NOMO-1 treated with DMSO at 0.1 percent for 48 hours (cell line): Measurements from ENCODE around the gene RNF217.
"Not testable (repeated sequence)": the region's sequence is repeated elsewhere in the genome, so short reads cannot be mapped to it uniquely, and the experiment has no call there.

Source experiments
- DNase-seq: peaks from one replicate; lab custom pipeline; 2025; ENCODE audit not compliant: unreplicated experiment; lab: John Stamatoyannopoulos, UW

The RNF217 gene

DNA sequence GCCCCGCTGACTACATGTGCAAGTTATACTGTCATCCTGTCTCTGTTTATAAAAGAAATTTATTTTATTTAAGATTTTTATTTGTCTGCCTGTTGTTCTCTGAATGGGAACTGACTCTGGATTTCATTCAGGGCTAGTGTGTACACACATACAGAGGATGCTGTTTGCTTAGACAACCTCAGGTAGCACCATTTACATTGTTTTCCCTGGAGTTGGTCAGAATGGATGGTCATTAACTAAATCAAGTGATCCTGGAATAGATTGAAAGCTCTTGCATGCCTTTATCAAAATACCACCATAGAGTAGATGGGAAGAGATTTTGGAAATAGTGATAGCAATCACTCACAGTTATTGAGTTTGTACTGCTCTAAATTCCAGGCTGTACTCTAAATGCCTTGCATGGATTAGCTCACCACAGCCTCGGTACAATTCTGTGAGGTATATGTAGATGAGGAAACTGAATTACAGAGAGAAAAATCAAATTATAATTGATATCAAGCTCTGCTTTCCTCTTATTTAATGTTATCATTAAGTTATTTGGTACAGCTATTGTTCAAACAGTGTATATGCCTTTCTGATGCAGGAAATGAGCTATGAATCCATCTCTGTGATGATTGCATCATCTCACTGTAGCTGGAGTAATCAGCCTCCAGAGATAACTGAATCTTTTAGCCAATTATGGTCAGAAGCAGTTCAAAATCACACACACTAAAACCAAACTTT lies 51.9 kb downstream of the RNF217 start:
- peak; percentile 62 for DNase-seq

DNA sequence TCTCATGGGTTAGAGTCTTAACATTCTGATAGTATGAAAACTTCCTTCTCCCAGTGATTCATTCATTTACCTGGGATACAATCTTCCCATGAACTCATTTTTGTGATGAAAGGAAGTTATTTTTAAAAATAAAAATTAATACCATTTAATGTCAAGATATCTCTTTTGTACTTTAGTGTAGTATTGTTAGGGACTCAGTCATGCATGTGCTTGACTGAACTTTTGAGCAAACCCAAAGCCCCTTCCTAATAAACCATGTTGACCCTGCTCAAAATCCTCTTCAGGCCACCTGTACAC lies 52.4 kb downstream of the RNF217 start:
- DNase-seq, result no peak

DNA sequence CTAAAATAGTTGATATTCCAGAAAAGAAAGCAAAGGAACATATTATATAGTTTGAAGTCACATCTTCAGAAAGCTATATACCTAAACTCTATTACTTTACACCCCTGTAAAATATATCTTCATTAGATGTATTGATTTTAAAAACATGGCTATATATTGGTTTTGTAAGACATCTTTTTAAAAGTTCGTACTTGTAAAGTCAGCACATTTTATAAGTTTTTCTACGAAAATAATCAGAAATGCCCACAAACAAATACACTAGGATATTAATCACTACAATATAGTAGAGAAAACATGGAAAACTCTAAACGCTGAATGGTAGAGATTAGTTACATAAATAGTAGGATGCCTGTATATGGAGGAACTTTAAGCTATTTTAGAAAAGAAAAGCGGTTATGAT lies 52.9 kb downstream of the RNF217 start:
- DNase-seq, result no peak

DNA sequence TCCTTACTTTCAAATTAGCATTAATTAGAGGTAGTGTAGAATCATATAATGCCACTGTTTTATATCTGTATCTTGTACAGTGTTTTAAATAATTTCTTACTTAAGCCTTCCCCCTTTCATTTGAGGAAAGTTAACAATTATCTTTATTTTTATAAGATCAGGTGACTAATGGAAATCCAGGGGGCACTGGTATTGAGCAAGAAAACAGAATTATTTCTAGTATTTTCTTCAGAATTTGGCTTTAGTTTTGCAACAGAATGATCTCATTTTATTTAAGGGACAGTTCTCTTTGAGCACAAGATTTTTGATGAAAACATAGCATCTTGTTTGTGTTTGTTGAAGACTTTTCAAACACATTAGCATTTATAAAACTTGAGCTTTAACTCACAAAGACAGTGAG lies 55.9 kb downstream of the RNF217 start:
- no peak for DNase-seq

DNA sequence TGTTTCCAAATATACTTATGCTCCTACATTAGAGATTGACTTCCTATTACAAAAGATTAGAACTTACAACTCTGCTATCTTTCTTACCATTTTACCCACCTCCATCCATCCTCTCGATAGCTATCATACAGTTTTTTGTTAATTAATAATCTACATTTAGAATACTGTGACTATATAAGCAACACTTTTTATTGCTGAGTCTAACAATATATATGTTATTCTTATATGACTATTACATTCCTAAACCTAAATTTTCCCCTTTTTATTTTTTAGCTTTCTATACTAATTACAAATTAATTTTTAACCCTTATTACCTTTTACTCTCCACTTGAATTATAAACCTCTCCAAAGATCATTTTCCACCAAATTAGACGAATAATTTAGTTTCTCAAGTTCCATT lies 57.0 kb downstream of the RNF217 start:
- DNase-seq, result no peak

DNA sequence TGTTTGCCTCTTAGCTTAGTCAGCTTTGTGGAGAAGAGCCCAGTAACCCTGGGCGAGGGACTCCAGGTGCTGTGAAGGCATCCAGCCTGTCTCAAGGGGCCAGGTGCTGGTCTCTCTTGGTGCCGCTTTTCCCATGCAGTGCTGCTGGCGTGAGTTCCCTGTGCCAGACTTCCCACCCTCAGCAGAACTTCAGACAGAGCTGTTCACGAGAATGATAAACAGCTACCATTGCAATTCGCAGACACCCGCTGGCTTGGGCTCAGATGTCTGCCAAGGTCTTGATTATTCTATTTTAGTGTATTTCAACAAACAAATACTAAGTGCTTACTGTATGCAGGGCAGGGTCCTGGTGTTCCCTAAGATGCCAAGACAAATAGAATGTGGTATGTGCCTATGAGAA lies 57.7 kb downstream of the RNF217 start:
- DNase-seq, result no peak

DNA sequence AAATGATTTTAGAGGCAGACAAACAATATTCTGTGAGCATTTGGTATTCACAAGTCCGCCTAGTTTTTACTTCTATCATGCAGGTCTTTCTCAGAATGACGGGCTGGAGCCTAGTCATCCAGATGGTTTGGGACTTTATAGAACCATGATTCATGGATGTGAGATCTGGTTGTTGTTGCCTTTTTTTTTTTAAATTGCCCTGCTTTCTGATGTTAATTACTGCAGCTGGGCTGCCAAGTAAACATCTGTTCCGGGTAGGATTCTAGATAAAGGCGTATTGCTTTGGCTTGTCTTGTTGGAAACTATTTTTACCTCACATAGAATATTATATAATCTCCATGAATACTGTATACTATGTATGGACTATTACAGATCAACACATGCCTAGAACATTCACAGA lies 58.1 kb downstream of the RNF217 start:
- no peak for DNase-seq

DNA sequence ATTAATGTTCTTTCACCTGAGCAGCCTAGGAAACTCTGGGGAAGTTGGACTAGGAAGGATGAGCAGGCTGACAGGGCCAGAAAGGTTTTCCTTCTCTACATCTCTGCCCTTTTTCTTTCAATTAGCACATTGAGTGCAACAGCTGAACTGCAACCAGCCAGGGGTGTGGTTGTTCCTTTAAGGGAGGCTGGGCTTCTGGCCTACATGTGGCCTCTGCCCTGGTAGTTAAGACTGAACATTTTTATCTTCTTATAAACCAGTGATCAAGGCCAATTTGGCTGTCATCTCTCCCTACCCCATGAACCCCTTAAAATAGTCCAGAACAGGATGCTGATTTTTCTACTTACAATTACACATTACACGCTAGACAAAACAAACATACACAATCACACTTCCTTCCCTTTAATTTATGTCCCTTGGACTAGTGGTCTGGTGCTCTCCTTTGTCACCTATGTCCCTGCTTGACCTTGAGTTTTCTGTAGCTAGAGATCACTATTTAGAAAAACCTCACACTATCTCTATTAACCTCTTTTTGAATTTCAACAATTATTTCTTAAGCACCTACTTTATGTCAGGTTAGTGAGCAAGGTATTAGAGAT lies 60.3 kb downstream of the RNF217 start:
- no peak for DNase-seq

DNA sequence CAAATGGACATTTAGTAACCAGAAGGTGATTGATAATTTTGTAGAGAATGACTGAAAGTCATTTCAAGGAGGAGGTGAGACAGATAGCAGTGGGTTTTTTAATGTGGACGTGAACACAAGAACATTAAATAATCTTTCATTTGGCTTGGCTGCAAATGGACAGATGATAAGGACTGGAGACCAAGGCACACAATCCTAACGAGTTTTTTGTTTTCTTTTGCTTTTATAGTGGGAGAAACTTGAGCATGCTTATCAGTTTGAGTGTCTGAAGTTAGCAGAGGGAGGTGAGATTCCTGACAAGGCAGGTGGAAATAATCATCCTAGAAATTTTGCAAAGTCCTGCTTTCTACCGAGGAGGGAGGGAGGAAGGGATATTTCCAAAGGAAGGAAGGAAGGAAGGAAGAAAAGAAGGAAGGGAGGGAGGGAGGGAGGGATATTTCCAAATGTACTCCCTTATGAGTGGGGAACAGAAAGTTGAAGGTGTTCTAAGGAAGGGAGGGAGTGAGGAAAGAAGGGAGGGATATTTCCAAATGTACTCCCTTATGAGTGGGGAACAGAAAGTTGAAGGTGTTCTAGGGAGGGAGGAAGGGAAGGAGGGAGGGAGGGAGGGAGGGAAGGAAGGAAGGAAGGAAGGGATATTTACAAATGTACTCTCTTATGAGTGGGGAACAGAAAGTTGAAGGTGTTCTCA lies 63.1 kb downstream of the RNF217 start:
- DNase-seq, result no peak

DNA sequence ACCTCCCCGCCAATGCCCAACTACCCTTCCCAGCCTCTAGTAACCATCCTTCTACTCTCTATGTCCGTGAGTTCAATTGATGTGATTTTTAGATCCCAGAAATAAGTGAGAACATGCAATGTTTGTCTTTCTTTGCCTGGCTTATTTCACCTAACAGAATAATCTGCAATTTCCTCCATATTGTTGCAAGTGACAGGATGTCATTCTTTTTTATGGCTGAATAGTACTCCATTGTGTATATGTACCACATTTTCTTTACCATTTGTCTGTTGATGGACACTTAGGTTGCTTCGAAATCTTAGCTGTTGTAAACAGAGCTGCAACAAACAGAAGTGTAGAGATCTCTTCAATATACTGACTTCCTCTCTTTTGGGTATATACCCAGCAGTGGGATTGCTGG lies 65.0 kb downstream of the RNF217 start:
- DNase-seq, result no peak

DNA sequence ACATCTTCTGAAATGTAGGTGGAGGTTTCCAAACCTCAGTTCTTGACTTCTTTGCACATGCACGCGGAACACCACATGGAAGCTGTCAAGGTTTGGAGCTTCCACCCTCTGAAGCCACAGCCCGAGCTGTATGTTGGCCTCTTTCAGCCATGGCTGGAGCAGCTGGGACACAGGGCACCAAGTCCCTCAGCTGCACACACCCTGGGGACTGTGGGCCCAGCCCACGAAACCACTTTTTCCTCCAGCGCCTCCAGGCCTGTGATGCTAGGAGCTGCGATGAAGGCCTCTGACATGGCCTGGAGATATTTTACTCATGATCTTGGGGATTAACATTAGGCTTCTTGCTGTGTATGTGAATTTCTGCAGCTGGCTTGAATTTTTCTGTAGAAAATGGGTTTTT lies 68.7 kb downstream of the RNF217 start:
- no peak for DNase-seq

DNA sequence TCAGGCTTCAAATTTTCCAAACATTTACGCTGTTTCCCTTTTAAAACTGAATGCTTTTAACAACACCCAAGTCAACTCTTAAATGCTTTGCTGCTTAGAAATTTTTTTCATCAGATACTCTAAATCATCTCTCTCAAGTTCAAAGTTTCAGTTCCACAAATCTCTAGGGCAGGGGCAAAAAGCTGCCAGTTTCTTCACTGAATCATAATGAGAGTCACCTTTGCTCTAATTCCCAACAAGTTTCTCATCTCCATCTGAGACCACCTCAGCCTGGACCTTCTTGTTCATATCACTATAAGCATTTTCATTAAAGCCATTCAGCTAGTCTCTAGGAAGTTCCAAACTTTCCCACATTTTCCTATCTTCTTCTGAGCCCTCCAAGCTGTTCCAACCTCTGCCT lies 69.1 kb downstream of the RNF217 start:
- peak; percentile 71 for DNase-seq

DNA sequence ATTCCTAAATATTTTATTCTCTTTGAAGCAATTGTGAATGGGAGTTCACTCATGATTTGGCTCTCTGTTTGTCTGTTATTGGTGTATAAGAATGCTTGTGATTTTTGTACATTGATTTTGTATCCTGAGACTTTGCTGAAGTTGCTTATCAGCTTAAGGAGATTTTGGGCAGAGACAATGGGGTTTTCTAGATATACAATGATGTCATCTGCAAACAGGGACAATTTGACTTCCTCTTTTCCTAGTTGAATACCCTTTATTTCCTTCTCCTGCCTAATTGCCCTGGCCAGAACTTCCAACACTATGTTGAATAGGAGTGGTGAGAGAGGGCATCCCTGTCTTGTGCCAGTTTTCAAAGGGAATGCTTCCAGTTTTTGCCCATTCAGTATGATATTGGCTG lies 72.7 kb downstream of the RNF217 start:
- DNase-seq, result not testable (repeated sequence)

DNA sequence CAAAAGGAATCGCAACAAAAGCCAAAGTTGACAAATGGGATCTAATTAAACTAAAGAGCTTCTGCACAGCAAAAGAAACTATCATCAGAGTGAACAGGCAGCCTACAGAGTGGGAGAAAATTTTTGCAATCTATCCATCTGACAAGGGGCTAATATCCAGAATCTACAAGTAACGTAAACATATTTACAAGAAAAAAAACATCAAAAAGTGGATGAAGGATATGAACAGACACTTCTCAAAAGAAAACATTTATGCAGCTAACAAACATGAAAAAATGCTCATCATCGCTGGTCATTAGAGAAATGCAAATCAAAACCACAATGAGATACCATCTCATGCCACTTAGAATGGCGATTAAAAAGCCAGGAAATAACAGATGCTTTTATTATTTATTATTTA lies 74.2 kb downstream of the RNF217 start:
- not testable (repeated sequence) for DNase-seq

DNA sequence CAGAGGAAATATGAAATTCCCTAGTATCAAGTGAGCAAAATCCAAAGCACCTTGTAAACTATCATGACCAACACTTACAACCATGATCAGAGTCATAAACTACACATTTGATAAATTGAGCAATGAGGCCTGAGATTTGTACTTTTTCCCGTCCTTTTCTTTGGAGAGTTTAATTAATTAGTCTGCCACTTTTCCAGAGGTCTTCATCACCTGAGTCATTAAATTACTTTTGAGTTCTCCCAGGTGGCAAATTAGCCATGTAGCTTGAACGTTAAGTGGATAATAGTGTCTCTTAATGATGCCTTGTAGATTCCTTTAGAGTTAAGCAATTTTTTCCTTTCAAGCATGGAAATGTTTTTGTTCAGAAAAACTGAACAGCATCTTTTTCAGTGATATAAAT lies 75.6 kb downstream of the RNF217 start:
- DNase-seq, result no peak

DNA sequence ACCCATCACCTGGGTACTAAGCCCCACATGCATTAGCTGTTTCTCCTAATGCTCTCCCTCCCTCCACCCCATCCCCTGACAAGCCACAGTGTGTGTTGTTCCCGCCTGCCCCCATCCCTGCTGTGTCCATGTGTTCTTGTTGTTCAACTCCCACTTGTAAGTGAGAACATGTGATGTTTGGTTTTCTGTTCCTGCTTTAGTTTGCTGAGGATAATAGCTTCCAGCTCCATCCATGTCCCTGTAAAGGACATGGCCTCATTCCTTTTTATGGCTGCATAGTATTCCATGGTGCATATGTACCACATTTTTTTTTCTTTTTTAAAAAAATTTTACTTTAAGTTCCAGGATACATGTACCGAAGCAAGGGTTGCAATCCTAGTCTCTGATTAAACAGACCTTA lies 76.7 kb downstream of the RNF217 start:
- no peak for DNase-seq

DNA sequence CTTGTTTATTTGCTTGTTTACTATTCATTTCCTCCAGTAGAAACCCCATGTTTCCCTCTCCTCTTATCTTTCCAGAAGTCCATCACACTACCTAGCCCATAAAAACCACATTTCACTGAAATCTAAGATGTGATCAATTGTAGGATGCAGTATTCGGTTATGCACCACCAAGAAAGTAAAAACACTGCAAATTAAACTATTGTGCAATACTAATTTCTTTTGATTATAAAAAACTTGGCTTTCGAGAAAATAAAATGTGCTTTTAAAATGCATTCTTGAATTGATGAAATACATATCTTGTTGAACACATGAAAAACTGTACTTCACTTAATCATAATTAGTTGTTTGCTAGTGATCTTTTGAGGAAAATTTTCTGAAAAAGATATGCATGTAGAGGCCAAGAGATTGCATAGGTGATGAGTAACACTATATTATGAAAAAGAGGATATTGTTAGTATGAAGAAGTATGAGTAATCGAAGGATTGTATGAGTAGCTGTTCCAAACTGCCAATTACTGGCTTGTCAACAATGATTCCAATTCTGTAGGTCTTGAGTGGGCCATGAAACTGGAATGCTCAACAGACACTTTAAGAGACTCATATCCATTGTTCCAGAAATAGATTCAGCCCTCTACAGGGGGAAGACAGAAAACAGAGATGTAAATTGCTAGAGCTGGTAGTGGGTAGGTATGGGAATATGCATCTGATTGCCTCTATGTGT lies 79.7 kb downstream of the RNF217 start:
- DNase-seq, result peak; percentile 5

DNA sequence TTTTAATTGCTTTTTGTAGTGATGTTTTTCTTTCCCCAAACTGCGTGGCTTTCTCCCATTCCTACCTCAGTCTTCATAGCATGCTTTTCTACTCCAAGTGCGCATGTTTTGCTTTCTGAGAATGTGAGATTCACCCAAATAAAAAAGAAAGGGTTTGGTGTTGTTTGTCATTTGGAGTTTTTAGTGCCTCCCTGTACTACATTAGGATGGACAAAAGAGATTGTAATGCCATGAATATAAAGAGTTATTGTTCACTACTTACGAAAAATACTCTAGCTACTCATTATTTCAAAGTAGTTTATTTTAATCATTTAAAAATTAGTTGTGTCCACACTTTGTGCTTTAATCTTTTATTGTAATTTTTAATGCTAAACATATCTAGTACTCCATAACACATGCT lies 81.8 kb downstream of the RNF217 start:
- no peak for DNase-seq

DNA sequence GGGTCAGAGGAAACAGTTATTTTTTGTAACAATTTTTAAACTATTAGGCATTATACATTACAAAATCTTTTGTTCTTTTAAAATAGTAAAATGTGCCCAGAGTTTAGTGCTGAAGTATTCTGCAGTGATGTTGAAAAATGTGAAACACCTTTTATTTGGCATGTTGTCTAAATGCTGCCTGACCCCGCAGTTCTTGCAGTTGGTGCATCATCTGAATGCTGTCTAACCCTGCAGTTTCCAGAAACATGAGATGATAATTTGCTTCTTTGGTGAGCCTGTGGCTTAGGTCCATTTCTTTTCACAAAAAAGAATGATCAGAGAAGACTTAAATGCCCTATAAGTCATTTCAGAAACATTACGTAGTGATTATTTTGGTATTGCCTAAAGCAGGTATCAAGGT lies 82.4 kb downstream of the RNF217 start:
- DNase-seq, result no peak

DNA sequence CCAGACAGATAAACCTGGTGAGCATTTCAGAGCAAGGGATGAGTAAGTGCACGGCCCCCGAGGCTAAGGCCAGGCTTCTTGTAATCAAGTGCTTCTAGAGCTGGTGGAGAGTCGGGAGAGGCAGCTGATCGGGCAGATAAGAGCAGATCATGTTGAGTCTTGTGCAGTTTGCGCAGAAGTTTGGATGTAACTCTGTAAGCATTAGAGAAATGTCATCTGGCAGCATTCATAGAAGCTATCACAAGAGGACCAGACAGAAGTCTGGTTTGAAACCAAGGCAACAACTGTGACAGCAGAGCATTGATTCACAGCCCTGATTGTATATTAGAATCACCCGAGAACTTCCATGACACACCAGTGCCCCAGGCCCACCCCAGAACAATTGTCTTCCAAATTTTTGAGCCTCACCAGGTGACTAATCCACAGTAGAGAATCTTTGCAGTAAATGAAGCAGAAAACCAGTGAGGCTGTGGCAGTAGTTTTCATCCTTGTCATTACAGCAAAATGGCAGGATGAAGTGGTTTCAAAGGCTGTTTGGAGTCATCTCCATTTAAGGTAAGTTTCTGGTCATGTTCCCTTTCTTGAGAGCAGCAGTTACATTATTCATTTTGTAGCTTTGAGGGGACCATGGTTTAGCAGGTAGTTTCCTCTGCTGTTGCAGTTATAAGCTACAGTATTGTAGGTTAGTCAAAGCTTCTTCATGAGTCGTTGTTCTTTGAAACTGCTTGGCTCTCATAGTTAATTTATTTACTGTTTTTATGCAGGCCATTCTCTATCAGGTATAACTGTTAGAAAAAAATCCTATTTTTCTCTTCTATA lies 84.1 kb downstream of the RNF217 start:
- no peak for DNase-seq

DNA sequence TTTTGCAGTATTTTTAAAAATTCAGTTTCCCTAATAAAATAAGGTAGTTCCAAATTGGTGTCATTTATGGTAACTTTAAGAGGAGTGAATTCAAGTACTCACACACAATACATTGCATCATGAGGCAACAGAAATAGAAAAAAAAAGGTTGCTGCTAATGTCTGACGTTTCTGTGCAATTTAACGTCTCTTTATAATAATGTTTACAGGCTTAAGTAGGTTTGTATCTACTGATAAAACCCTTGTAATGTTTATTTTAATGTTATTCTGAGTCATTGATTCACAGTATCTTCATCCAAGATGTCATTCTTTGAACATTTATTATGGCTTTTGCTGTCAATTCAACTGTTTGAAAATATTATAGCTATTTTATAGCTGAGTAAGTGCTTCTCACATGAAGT lies 86.0 kb downstream of the RNF217 start:
- no peak for DNase-seq
